GM12875 (cell line): ENCODE measurements around the gene TUBG2.

Source experiments
- H3K4me3 ChIP-seq: one replicate; pipeline ENCODE4 v1.5.1; 2011; ENCODE audit warnings: low read depth, low read length, control low read depth
- TF ChIP-seq, protein P1 (sequence below): IDR thresholded peaks from 2 replicates; pipeline ENCODE4 v1.5.1; 2011; ENCODE audit warnings: low read depth, mild to moderate bottlenecking, control low read depth, inconsistent platforms, low read length, moderate library complexity, borderline replicate concordance; ENCODE audit not compliant: insufficient read depth

The TUBG2 gene

DNA sequence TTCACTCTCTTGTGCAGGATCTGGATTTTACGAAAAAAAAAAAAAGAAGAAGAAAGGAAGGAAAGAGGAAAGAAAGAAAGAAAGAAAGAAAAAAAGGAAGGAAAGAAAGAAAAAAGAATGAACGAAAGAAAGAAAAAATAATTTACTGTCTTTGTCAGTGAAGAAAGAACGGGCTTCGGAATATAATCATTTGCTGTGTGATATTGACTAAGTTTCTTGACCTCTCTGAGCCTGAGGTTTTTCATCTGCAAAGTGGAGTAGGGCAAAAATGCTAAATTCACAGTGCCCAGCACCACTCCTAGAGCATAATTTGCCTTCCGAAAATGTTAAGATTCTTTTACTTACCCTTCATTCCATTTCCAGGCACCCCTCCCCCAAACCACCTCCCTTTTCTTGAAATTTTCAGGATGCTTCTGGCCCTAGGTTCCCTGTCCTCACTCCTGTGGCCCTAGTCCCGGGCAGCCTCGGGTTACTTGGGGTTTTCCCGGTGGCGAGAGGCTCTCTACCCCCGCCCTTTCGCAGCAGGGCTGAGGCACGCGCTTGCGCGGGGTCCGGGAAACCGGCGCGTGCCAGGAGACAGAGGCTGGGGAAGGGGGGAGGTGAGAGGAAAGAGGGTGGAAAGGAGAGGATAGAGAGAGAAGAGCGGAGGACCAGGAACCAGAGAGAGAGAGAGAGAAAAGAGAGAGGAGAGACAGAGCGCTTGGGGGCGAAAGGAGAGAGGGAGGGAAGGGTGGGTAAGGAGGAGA lies 23.1 kb downstream of the TUBG2 start, which contains the start of gene CNTNAP1:
CNTNAP1 (plus strand) TSS at position 556 of the 746 bp plus-strand sequence. CDS start 299 bp downstream, outside the sequence.
- TF ChIP-seq, protein P1, sequence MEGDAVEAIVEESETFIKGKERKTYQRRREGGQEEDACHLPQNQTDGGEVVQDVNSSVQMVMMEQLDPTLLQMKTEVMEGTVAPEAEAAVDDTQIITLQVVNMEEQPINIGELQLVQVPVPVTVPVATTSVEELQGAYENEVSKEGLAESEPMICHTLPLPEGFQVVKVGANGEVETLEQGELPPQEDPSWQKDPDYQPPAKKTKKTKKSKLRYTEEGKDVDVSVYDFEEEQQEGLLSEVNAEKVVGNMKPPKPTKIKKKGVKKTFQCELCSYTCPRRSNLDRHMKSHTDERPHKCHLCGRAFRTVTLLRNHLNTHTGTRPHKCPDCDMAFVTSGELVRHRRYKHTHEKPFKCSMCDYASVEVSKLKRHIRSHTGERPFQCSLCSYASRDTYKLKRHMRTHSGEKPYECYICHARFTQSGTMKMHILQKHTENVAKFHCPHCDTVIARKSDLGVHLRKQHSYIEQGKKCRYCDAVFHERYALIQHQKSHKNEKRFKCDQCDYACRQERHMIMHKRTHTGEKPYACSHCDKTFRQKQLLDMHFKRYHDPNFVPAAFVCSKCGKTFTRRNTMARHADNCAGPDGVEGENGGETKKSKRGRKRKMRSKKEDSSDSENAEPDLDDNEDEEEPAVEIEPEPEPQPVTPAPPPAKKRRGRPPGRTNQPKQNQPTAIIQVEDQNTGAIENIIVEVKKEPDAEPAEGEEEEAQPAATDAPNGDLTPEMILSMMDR: no peak
- peak within 1 kb of the TSS; percentile 69 for H3K4me3 ChIP-seq

DNA sequence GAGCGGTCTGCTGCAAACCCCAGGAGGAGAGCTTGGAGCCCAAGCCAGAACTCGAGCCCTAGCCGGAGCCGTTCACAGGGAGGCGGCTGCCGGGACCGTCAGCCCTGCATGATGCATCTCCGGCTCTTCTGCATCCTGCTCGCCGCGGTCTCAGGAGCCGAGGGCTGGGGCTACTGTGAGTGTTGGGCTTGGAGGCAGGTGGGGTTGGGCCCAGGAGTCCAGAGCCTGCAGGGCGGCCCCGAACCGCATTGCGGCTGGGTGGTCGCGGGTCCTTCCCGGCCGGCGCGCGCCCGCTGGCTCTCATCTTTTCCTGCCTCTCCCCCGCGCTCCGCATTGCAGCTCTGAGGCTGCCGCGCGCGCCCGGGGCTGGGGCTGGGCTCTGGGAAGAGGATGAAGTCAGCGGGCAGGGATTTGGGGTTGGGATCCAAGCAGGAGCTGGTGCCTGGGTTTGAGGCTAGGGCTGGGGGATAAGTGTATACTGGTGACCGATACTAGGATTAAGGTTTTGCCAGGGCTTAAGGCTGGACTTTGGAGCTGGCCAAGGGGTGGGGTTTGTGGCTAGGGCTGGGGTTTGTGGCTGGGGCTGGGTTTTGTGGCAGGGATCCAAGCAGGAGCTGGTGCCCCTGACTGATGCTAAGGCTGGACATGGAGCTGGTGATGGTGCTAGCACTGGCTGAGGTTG lies 23.8 kb downstream of the TUBG2 start:
- H3K4me3 ChIP-seq: peak overlapping the region; percentile 69
- TF ChIP-seq, protein P1: no peak

DNA sequence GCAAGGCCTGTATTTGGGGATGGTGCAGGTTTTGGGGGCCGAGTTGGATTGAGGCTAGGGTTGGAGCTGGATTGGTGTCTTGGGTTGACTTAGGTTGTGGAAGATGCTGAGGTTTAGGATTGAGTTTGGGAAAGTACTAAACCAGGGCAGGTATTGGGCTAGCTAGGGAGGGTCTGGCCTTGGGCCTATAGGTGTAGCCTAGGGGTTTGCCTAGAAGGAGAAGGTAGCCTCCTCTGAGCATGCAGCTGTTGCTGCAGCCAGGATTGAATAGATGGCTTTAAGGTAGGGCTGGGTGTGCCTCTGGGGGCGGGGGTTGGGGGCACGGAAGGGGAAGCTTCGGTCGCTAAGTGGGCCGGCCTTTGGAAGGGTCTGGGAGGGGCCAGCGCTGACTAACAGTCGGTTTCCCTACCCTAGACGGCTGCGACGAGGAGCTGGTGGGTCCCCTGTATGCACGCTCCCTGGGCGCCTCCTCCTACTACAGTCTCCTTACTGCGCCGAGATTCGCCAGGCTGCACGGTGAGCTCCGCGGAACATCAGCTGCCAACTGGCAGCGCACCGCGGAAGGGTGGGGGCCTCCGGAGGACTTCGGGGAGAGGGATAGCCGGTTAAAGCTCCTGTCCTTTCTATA lies 24.4 kb downstream of the TUBG2 start:
- TF ChIP-seq, protein P1: no peak
- peak overlapping the region; percentile 69 for H3K4me3 ChIP-seq

DNA sequence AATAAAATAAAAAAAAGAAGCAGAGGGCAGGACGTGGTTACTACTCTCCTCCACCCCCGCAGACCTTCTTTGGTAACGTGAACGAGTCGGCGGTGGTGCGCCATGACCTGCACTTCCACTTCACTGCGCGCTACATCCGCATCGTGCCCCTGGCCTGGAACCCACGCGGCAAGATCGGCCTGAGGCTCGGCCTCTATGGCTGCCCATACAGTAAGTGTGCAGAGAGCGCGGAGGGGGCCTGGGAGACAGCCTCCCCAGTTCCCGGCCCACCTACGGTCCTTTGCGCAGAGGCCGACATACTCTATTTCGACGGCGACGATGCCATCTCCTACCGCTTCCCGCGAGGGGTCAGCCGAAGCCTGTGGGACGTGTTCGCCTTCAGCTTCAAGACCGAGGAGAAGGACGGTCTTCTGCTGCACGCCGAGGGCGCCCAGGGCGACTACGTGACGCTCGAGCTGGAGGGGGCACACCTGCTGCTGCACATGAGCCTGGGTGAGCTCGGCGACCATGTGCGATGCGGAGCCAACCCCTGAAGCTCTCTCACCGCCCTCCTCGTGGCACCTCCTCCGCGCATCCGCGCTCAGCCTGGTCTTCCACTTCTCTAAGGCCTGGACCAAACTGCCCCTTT lies 26.0 kb downstream of the TUBG2 start:
- H3K4me3 ChIP-seq: no peak overlapping the region
- TF ChIP-seq, protein P1: no peak

DNA sequence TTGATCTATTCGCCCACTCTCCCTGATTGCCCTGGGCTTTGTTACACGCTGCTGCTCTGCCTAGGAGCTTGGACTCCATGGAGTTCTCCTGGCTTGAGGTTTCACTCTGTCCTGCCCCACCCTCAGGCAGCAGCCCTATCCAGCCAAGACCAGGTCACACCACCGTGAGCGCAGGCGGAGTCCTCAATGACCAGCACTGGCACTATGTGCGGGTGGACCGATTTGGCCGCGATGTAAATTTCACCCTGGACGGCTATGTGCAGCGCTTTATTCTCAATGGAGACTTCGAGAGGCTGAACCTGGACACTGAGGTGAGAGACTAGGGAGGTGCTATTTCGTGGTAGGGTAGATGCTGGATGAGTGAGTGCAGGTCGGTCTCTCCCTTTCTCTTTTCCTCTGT lies 26.7 kb downstream of the TUBG2 start:
- TF ChIP-seq, protein P1: no peak
- no peak overlapping the region for H3K4me3 ChIP-seq

DNA sequence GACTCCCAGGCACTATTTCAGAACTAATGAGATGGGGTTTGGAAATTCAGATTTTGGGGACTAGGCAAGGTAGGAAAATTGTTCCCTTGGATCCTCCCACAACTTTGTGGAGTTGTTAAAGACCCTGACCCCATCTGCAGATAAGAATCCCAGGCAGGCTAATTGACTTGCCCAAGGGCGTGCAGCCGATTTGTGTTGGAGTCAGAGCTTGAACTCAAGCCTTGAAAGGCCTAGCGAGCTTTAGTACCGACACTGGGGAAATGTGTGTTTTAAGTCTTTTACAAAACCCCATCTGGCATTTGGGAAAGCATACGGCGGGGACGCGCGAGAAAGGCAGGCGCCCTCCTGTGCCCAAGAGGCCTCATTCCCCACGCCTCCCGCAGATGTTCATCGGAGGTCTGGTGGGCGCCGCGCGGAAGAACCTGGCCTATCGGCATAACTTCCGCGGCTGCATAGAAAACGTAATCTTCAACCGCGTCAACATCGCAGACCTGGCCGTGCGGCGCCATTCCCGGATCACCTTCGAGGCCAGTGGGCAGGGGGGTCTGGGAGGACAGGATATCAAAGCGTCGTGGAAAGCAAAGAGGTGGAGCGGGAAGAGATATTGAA lies 27.5 kb downstream of the TUBG2 start:
- TF ChIP-seq, protein P1: no peak
- H3K4me3 ChIP-seq: no peak overlapping the region
